HG03159 (cell line): ENCODE measurements around the gene DPYD.
"Not testable (repeated sequence)": the region's sequence is repeated elsewhere in the genome, so short reads cannot be mapped to it uniquely, and the experiment has no call there.

Experiments used
- ATAC-seq: cut with Tn5 transposase; IDR thresholded peaks from one replicate; pipeline ENCODE4 v1.9.1; 2021; ENCODE audit warnings: mild to moderate bottlenecking, moderate library complexity; ENCODE audit not compliant: unreplicated experiment

The DPYD gene

GRCh38 chr1:97382206-97382605 lies 538.6 kb downstream of the DPYD start:
- ATAC-seq, result no peak

GRCh38 chr1:97379387-97380075 lies 541.3 kb downstream of the DPYD start:
- no peak for ATAC-seq

GRCh38 chr1:97378596-97378995 lies 542.2 kb downstream of the DPYD start:
- ATAC-seq, result no peak

- ATAC-seq, result no peak
Measured at GRCh38 chr1:97377432-97378034, 543.3 kb downstream of the DPYD start.

GRCh38 chr1:97373000-97373399 lies 547.8 kb downstream of the DPYD start:
- no peak for ATAC-seq

- ATAC-seq, result no peak
Measured at GRCh38 chr1:97372531-97372930, 548.3 kb downstream of the DPYD start.

GRCh38 chr1:97368296-97368695 lies 552.5 kb downstream of the DPYD start:
- ATAC-seq, result no peak

GRCh38 chr1:97366984-97367383 lies 553.9 kb downstream of the DPYD start:
- ATAC-seq, result no peak

- no peak for ATAC-seq
Measured at GRCh38 chr1:97365026-97365425, 555.8 kb downstream of the DPYD start.

GRCh38 chr1:97364086-97364485 lies 556.7 kb downstream of the DPYD start:
- no peak for ATAC-seq

- no peak for ATAC-seq
Measured at GRCh38 chr1:97356309-97356708, 564.5 kb downstream of the DPYD start.

- ATAC-seq, result no peak
Measured at GRCh38 chr1:97352936-97353382, 567.9 kb downstream of the DPYD start.

GRCh38 chr1:97351846-97352245 lies 569.0 kb downstream of the DPYD start:
- ATAC-seq, result no peak

- no peak for ATAC-seq
Measured at GRCh38 chr1:97350662-97351061, 570.2 kb downstream of the DPYD start.

GRCh38 chr1:97350241-97350640 lies 570.6 kb downstream of the DPYD start:
- ATAC-seq, result no peak

GRCh38 chr1:97349794-97350193 lies 571.0 kb downstream of the DPYD start:
- not testable (repeated sequence) for ATAC-seq

- ATAC-seq, result no peak
Measured at GRCh38 chr1:97348599-97349265, 572.1 kb downstream of the DPYD start.

GRCh38 chr1:97340951-97341350 lies 579.9 kb downstream of the DPYD start:
- ATAC-seq, result no peak

- ATAC-seq, result no peak
Measured at GRCh38 chr1:97338347-97338746, 582.5 kb downstream of the DPYD start.

- ATAC-seq, result no peak
Measured at GRCh38 chr1:97337250-97338030, 583.4 kb downstream of the DPYD start.

- ATAC-seq, result no peak
Measured at GRCh38 chr1:97334454-97334853, 586.4 kb downstream of the DPYD start.
